ENCODE measurements around the gene ARNT2.

The ARNT2 gene

GRCh38 chr15:80594091-80594889 is 190.1 kb downstream of the ARNT2 start:
- DNase-seq (ENCODE audit: low spot score) = no peak

- DNase-seq (ENCODE audit: low spot score) = no peak
Observed at GRCh38 chr15:80595396-80595795, 191.2 kb downstream of the ARNT2 start.

- DNase-seq (ENCODE audit: low spot score) = no peak
Observed at GRCh38 chr15:80596521-80596976, 192.4 kb downstream of the ARNT2 start.

- no peak for DNase-seq (ENCODE audit: low spot score)
Observed at GRCh38 chr15:80597076-80597475, 192.9 kb downstream of the ARNT2 start.

- DNase-seq (ENCODE audit: low spot score) = no peak
Observed at GRCh38 chr15:80599359-80599758, 195.2 kb downstream of the ARNT2 start.

- no peak for DNase-seq (ENCODE audit: low spot score)
Observed at GRCh38 chr15:80600626-80601025, 196.4 kb downstream of the ARNT2 start.

GRCh38 chr15:80601256-80601655 is 197.1 kb downstream of the ARNT2 start:
- DNase-seq (ENCODE audit: low spot score) = no peak

GRCh38 chr15:80604583-80605575 is 200.7 kb downstream of the ARNT2 start:
- no peak for DNase-seq (ENCODE audit: low spot score)

GRCh38 chr15:80605591-80606150 is 201.5 kb downstream of the ARNT2 start:
- no peak for DNase-seq (ENCODE audit: low spot score)

GRCh38 chr15:80606511-80607071 is 202.4 kb downstream of the ARNT2 start:
- no peak for DNase-seq (ENCODE audit: low spot score)

GRCh38 chr15:80607287-80607980 is 203.3 kb downstream of the ARNT2 start:
- no peak for DNase-seq (ENCODE audit: low spot score)

GRCh38 chr15:80608688-80609087 is 204.5 kb downstream of the ARNT2 start:
- no peak for DNase-seq (ENCODE audit: low spot score)

- no peak for DNase-seq (ENCODE audit: low spot score)
Observed at GRCh38 chr15:80609091-80609490, 204.9 kb downstream of the ARNT2 start.

- no peak for DNase-seq (ENCODE audit: low spot score)
Observed at GRCh38 chr15:80609512-80609946, 205.3 kb downstream of the ARNT2 start.

- DNase-seq (ENCODE audit: low spot score) = no peak
Observed at GRCh38 chr15:80611543-80612080, 207.4 kb downstream of the ARNT2 start.

- DNase-seq (ENCODE audit: low spot score) = no peak
Observed at GRCh38 chr15:80612118-80612823, 208.1 kb downstream of the ARNT2 start.

GRCh38 chr15:80613762-80614365 is 209.7 kb downstream of the ARNT2 start:
- no peak for DNase-seq (ENCODE audit: low spot score)

- no peak for DNase-seq (ENCODE audit: low spot score)
Observed at GRCh38 chr15:80614711-80615360, 210.7 kb downstream of the ARNT2 start.

- no peak for DNase-seq (ENCODE audit: low spot score)
Observed at GRCh38 chr15:80615361-80615736, 211.2 kb downstream of the ARNT2 start.

All from globus pallidus (tissue), 1 donor.